ENCODE measurements around the gene TP53BP2.

- TF ChIP-seq, protein P1, sequence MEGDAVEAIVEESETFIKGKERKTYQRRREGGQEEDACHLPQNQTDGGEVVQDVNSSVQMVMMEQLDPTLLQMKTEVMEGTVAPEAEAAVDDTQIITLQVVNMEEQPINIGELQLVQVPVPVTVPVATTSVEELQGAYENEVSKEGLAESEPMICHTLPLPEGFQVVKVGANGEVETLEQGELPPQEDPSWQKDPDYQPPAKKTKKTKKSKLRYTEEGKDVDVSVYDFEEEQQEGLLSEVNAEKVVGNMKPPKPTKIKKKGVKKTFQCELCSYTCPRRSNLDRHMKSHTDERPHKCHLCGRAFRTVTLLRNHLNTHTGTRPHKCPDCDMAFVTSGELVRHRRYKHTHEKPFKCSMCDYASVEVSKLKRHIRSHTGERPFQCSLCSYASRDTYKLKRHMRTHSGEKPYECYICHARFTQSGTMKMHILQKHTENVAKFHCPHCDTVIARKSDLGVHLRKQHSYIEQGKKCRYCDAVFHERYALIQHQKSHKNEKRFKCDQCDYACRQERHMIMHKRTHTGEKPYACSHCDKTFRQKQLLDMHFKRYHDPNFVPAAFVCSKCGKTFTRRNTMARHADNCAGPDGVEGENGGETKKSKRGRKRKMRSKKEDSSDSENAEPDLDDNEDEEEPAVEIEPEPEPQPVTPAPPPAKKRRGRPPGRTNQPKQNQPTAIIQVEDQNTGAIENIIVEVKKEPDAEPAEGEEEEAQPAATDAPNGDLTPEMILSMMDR (IDR thresholded peaks at IDR 0.05): no peak
- TF ChIP-seq POLR2A (IDR thresholded peaks at IDR 0.05; ENCODE audit: low read depth) (no peak), EP300 (IDR thresholded peaks at IDR 0.05) (no peak)
Measured at GRCh38 chr1:223756806-223757700, 88.7 kb downstream of the TP53BP2 start.
